Gastroesophageal sphincter (tissue), 4 donors: ENCODE results near the gene JUN. TPM values are rescaled to one million over a fixed set of nuclear protein-coding genes. Genes with fewer than 3 reads are reported as not detected.
A peak's percentile ranks its signal among the peaks of the same experiment; 100 is the strongest.

ENCODE experiments used
- ATAC-seq: fragments of 150-250 bp; one replicate; pipeline ENCODE4 v1.9.1; 2016; ENCODE audit warnings: mild to moderate bottlenecking, moderate library complexity
- H3K27ac ChIP-seq, 4 donors: fragments of 200-600 bp; sonication (generic) in 3 of 4; 1 replicate in 3 of 4; 2 replicates in 1 of 4; pipeline ENCODE4 v1.5.1; 2016 to 2019
- H3K27me3 ChIP-seq: fragments of 200-600 bp; sonication (generic); one replicate; pipeline ENCODE4 v1.5.1; 2019
- H3K36me3 ChIP-seq, 2 donors: fragments of 200-600 bp; sonication (generic); one replicate each; pipeline ENCODE4 v1.5.1; 2019; ENCODE audit warnings: control low read depth in 1 of 2
- H3K4me1 ChIP-seq, 3 donors: fragments of 200-600 bp; sonication (generic); 1 replicate in 2 of 3; 2 replicates in 1 of 3; pipeline ENCODE4 v1.5.1; 2016 to 2019; ENCODE audit warnings: control low read depth in 2 of 3
- H3K4me3 ChIP-seq, 2 donors: fragments of 200-600 bp; sonication (generic); one replicate each; pipeline ENCODE4 v1.5.1; 2019; ENCODE audit warnings: mild to moderate bottlenecking in 1 of 2, moderate library complexity in 1 of 2
- H3K9me3 ChIP-seq, 3 donors: fragments of 200-600 bp; sonication (generic); one replicate each; pipeline ENCODE4 v1.5.1; 2017 to 2019; ENCODE audit warnings: control low read depth in 2 of 3
- CTCF ChIP-seq, 4 experiments: fragments of 200-600 bp in 2 of 4; fragments of 450-650 bp in 2 of 4; sonication (generic) in 1 of 4; IDR thresholded peaks; one replicate each; pipeline ENCODE4 v1.5.1; 2017 to 2019; ENCODE audit warnings: antibody characterized with exemption in 4 of 4, mild to moderate bottlenecking in 2 of 4, moderate library complexity in 2 of 4
- EP300 ChIP-seq: sonication (generic); formaldehyde crosslinking; IDR thresholded peaks from one replicate; pipeline ENCODE4 v1.6.1; 2017; ENCODE audit warnings: antibody characterized with exemption, mild to moderate bottlenecking
- POLR2A ChIP-seq, 2 donors: fragments of 450-650 bp; IDR thresholded peaks; one replicate each; pipeline ENCODE4 v1.6.1; 2017; ENCODE audit warnings: antibody characterized with exemption in 2 of 2, mild to moderate bottlenecking in 2 of 2, moderate library complexity in 1 of 2
- POLR2AphosphoS5 ChIP-seq: sonication (generic); formaldehyde crosslinking; IDR thresholded peaks from one replicate; pipeline ENCODE4 v1.6.1; 2017; ENCODE audit warnings: antibody characterized with exemption
- WGBS, 2 donors: methylation state at CpG; one replicate each; pipeline ENCODE4 v1.1.5; 2018; ENCODE audit warnings: low coverage in 1 of 2; 5-methylcytosine and 5-hydroxymethylcytosine counted together
- total RNA-seq, 4 donors: library from RNA; depleted of rRNA; stranded (reverse); fragments of >200 nt; gene quantifications; one replicate each; pipeline ENCODE4 v1.1.0, GENCODE V29; 2016

The JUN gene
- total RNA-seq, 4 donors from 2014 or later = 102 to 145 (median 105) TPM

GRCh38 chr1:58816747-58817221, 32.9 kb upstream of the JUN start:
- H3K4me3 ChIP-seq = peak overlapping the region; percentile 47 to 63
- no peak for TF ChIP-seq POLR2A (IDR thresholded peaks at IDR 0.05)
- no peak for TF ChIP-seq POLR2AphosphoS5
- TF ChIP-seq EP300 = no peak
- no peak for TF ChIP-seq CTCF (IDR thresholded peaks at IDR 0.05)
- peak overlapping the region; percentile 87 to 95 (median 90) for H3K27ac ChIP-seq
- H3K27me3 ChIP-seq = no peaks in the 10 kb centered on the region
- H3K4me1 ChIP-seq = peaks cover 0 to 34% (median 21%) of the 10 kb centered on the region in 3 donors
- WGBS, 2 donors = 9 to 21% methylated on average over 2 to 3 of the region's 4 CpGs
- ATAC-seq = no peak
- no peaks in the 10 kb centered on the region for H3K36me3 ChIP-seq
- H3K9me3 ChIP-seq = no peaks in the 10 kb centered on the region

GRCh38 chr1:58816072-58816746, 32.4 kb upstream of the JUN start:
- TF ChIP-seq CTCF (IDR thresholded peaks at IDR 0.05) (peak in 3 of 4 experiments; percentile 19 to 52 (median 20)), POLR2AphosphoS5 (peak; percentile 82), EP300 (no peak), POLR2A (IDR thresholded peaks at IDR 0.05) (peak; percentile 66 to 80)
- Histone ChIP-seq H3K9me3 (no peaks in the 10 kb centered on the region), H3K36me3 (no peaks in the 10 kb centered on the region), H3K4me3 (peak overlapping the region; percentile 47 to 63), H3K27me3 (no peaks in the 10 kb centered on the region), H3K27ac (peak overlapping the region; percentile 87 to 95 (median 90)), H3K4me1 (peaks cover 0 to 34% (median 21%) of the 10 kb centered on the region in 3 donors)
- WGBS, 2 donors = 0 to 2% methylated on average over 9 to 23 of the region's 49 CpGs
- peak; percentile 89 for ATAC-seq

- Histone ChIP-seq H3K4me1 (peaks cover 0 to 34% (median 21%) of the 10 kb centered on the region in 3 donors), H3K27me3 (no peaks in the 10 kb centered on the region), H3K4me3 (peak overlapping the region; percentile 47 to 63), H3K27ac (peak overlapping the region; percentile 87 to 95 (median 90)), H3K9me3 (no peaks in the 10 kb centered on the region), H3K36me3 (no peaks in the 10 kb centered on the region)
- peak; percentile 27 for ATAC-seq
- no peak for TF ChIP-seq POLR2A (IDR thresholded peaks at IDR 0.05)
- TF ChIP-seq CTCF (IDR thresholded peaks at IDR 0.05) = no peak
- no peak for TF ChIP-seq EP300
- no peak for TF ChIP-seq POLR2AphosphoS5
- 0% methylated on average over 11 to 13 of the region's 13 CpGs for WGBS, 2 donors
These were observed 31.8 kb upstream of the JUN start for GRCh38 chr1:58815686-58816071.

- Histone ChIP-seq H3K4me3 (peak overlapping the region; percentile 47 to 63), H3K9me3 (no peaks in the 10 kb centered on the region), H3K36me3 (no peaks in the 10 kb centered on the region), H3K4me1 (peaks cover 0 to 34% (median 21%) of the 10 kb centered on the region in 3 donors), H3K27ac (peak overlapping the region; percentile 87 to 95 (median 90)), H3K27me3 (no peaks in the 10 kb centered on the region)
- ATAC-seq = peak; percentile 86
- no peak for TF ChIP-seq EP300
- TF ChIP-seq POLR2A (IDR thresholded peaks at IDR 0.05) = peak in 1 of 2 donors; percentile 46
- peak; percentile 85 for TF ChIP-seq POLR2AphosphoS5
- peak in 1 of 4 experiments; percentile 27 for TF ChIP-seq CTCF (IDR thresholded peaks at IDR 0.05)
- WGBS, 2 donors = 16% methylated on average over 9 of the region's 36 CpGs; no CpG with 5 or more reads in 1 of the 2 donors
These were observed 31.3 kb upstream of the JUN start for GRCh38 chr1:58815069-58815685.
